ENCODE results near the gene DFFB.

DFFB gene

GRCh38 chr1:3834701-3835100 is 22.6 kb upstream of the DFFB start:
- no peak for DNase-seq

GRCh38 chr1:3836421-3836820 is 20.9 kb upstream of the DFFB start:
- no peak for DNase-seq

- DNase-seq, result no peak
These were observed 20.1 kb upstream of the DFFB start for GRCh38 chr1:3837200-3837599.

GRCh38 chr1:3837685-3838084 is 19.6 kb upstream of the DFFB start:
- no peak for DNase-seq

GRCh38 chr1:3838788-3839187 is 18.5 kb upstream of the DFFB start:
- DNase-seq, result no peak

GRCh38 chr1:3841491-3841890 is 15.8 kb upstream of the DFFB start:
- no peak for DNase-seq

GRCh38 chr1:3842912-3843311 is 14.4 kb upstream of the DFFB start:
- DNase-seq, result no peak

- no peak for DNase-seq
These were observed 10.7 kb upstream of the DFFB start for GRCh38 chr1:3846541-3846940.

- no peak for DNase-seq
These were observed 10.2 kb upstream of the DFFB start for GRCh38 chr1:3847081-3847480.

- DNase-seq, result no peak
These were observed 6.4 kb upstream of the DFFB start for GRCh38 chr1:3850857-3851256.

GRCh38 chr1:3851292-3851691 is 6.0 kb upstream of the DFFB start:
- DNase-seq, result no peak

GRCh38 chr1:3852091-3852490 is 5.2 kb upstream of the DFFB start:
- DNase-seq, result no peak

- no peak for DNase-seq
These were observed 4.4 kb upstream of the DFFB start for GRCh38 chr1:3852711-3853485.

- DNase-seq, result no peak
These were observed 484 bp downstream of the DFFB start for GRCh38 chr1:3857791-3858129.

- DNase-seq, result peak in 1 of 5 experiments; percentile 52
These were observed 1.1 kb downstream of the DFFB start for GRCh38 chr1:3858231-3858981.

- no peak for DNase-seq
These were observed 6.1 kb downstream of the DFFB start for GRCh38 chr1:3863231-3863935.

GRCh38 chr1:3864884-3865283 is 7.6 kb downstream of the DFFB start:
- DNase-seq, result no peak

- DNase-seq, result no peak
These were observed 8.4 kb downstream of the DFFB start for GRCh38 chr1:3865606-3866160.

GRCh38 chr1:3868464-3869006 is 11.3 kb downstream of the DFFB start:
- no peak for DNase-seq

GRCh38 chr1:3869751-3870301 is 12.6 kb downstream of the DFFB start:
- DNase-seq, result no peak

- DNase-seq, result no peak
These were observed 14.2 kb downstream of the DFFB start for GRCh38 chr1:3871451-3871805.

- DNase-seq, result no peak
These were observed 15.3 kb downstream of the DFFB start for GRCh38 chr1:3872546-3872945.

- DNase-seq, result no peak
These were observed 17.5 kb downstream of the DFFB start for GRCh38 chr1:3874736-3875135.
